Measurements from ENCODE around the gene RARRES2. TPM values are rescaled to one million over a fixed set of nuclear protein-coding genes. Genes with fewer than 3 reads are reported as not detected.

RARRES2 gene
- total RNA-seq, 1 donor from 2014 or later: not detected

- H3K4me1 Mint-ChIP-seq (ENCODE audit: unreplicated experiment): peaks cover 22% of the 10 kb centered on the region
- no peaks in the 10 kb centered on the region for H3K27me3 Mint-ChIP-seq (ENCODE audit: unreplicated experiment)
- peaks cover 19% of the 10 kb centered on the region for H3K36me3 Mint-ChIP-seq (ENCODE audit: unreplicated experiment)
- peak overlapping the region; percentile 95 for H3K27ac Mint-ChIP-seq (ENCODE audit: unreplicated experiment)
- TF ChIP-seq CTCF (IDR thresholded peaks at IDR 0.05): no peak
- H3K4me3 Mint-ChIP-seq (ENCODE audit: unreplicated experiment): peak overlapping the region; percentile 95
- DNase-seq (ENCODE audit: extremely low spot score, unreplicated experiment): no peak
- H3K9me3 Mint-ChIP-seq (ENCODE audit: unreplicated experiment): no peaks in the 10 kb centered on the region
Observed at GRCh38 chr7:150369748-150370501, 28.5 kb upstream of the RARRES2 start.

DNA sequence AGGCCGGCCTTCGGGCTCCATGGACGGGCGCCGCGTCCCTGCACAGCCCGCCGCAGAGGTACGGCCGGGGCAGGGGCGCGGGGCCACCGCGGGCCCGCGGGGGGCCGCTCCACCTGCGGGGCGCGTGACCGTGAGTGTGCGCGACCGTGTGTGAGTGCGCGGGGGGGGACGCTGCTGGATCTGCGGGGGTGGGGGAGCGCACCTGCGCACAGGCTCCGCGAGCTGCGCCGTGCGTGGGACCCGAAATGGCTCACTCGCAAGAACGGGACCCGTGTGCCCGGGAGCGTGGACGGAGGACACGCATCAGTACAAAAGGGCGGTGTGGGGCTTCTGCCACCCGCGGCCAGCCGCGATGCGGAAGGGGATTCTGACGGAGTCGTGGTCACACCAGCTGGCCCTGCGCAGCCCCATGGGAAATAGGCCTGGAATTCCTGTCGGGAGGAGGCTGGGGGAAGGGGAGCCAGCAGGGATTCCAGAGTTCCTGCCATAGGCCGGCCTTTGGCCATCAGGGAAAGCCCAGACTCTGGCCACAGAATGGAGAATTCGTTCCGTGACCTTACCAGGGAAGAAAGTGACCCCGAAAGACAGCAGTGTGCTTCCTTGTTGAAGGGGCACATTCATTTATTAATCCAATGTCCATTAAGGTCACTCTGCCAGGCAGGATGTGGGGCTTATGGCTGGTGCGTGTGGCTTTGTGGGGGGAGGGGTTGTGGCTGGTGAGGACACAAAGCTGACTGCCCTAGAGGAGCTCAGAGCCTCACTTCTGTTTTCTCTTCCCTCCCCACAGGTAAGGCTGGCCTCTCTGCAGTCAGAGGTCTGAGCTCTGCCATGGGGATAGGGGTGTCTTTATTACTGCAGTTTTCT, 27.7 kb upstream of the RARRES2 start:
- DNase-seq (ENCODE audit: extremely low spot score, unreplicated experiment): no peak
- no peak for TF ChIP-seq CTCF (IDR thresholded peaks at IDR 0.05)
- H3K4me1 Mint-ChIP-seq (ENCODE audit: unreplicated experiment): peaks cover 22% of the 10 kb centered on the region
- peak overlapping the region; percentile 95 for H3K4me3 Mint-ChIP-seq (ENCODE audit: unreplicated experiment)
- H3K27me3 Mint-ChIP-seq (ENCODE audit: unreplicated experiment): no peaks in the 10 kb centered on the region
- H3K9me3 Mint-ChIP-seq (ENCODE audit: unreplicated experiment): no peaks in the 10 kb centered on the region
- peaks cover 15% of the 10 kb centered on the region for H3K36me3 Mint-ChIP-seq (ENCODE audit: unreplicated experiment)
- H3K27ac Mint-ChIP-seq (ENCODE audit: unreplicated experiment): peak overlapping the region; percentile 95

GRCh38 chr7:150368096-150368883, 26.9 kb upstream of the RARRES2 start, which contains the start of gene REPIN1:
Gene REPIN1, plus strand, starts transcription at chr7:150368822. Its CDS starts 890 bp downstream, at chr7:150369712.
- peak within 1 kb of the TSS; percentile 95 for H3K27ac Mint-ChIP-seq (ENCODE audit: unreplicated experiment)

GRCh38 chr7:150367677-150368095, 26.3 kb upstream of the RARRES2 start:
- H3K27me3 Mint-ChIP-seq (ENCODE audit: unreplicated experiment): no peaks in the 10 kb centered on the region
- peaks cover 20% of the 10 kb centered on the region for H3K4me1 Mint-ChIP-seq (ENCODE audit: unreplicated experiment)
- no peak for TF ChIP-seq CTCF (IDR thresholded peaks at IDR 0.05)
- no peaks in the 10 kb centered on the region for H3K9me3 Mint-ChIP-seq (ENCODE audit: unreplicated experiment)
- H3K27ac Mint-ChIP-seq (ENCODE audit: unreplicated experiment): peak overlapping the region; percentile 95
- H3K36me3 Mint-ChIP-seq (ENCODE audit: unreplicated experiment): peaks cover 5% of the 10 kb centered on the region
- no peak for DNase-seq (ENCODE audit: extremely low spot score, unreplicated experiment)
- H3K4me3 Mint-ChIP-seq (ENCODE audit: unreplicated experiment): peak overlapping the region; percentile 82

More at GRCh38 chr7:150368096-150368883, 26.9 kb upstream of the RARRES2 start, which contains the start of gene REPIN1:
- no peak for TF ChIP-seq CTCF (IDR thresholded peaks at IDR 0.05)
- peak within 1 kb of the TSS; percentile 95 for H3K4me3 Mint-ChIP-seq (ENCODE audit: unreplicated experiment)
- H3K4me1 Mint-ChIP-seq (ENCODE audit: unreplicated experiment): peaks cover 20% of the 10 kb centered on the region
- no peaks in the 10 kb centered on the region for H3K27me3 Mint-ChIP-seq (ENCODE audit: unreplicated experiment)
- peaks cover 9% of the 10 kb centered on the region for H3K36me3 Mint-ChIP-seq (ENCODE audit: unreplicated experiment)
- H3K9me3 Mint-ChIP-seq (ENCODE audit: unreplicated experiment): no peaks in the 10 kb centered on the region
- DNase-seq (ENCODE audit: extremely low spot score, unreplicated experiment): peak; percentile 94

All from osteocyte (in vitro differentiated cells).